ENCODE data around the gene PAXX. TPM values are rescaled to one million over a fixed set of nuclear protein-coding genes. Genes with fewer than 3 reads are reported as not detected.

Gene PAXX
- total RNA-seq, 1 experiment from 2014 or later, result 44.1 TPM

GRCh38 chr9:136997371-136997770, 5.1 kb downstream of the PAXX start:
- Mint-ChIP-seq H3K4me3 (no peak overlapping the region; the same call in 1 of the 2 replicates), H3K9me3 (no peaks in the 10 kb centered on the region), H3K27me3 (ENCODE audit: low read depth) (no peaks in the 10 kb centered on the region), H3K27ac (no peak overlapping the region), H3K4me1 (peaks cover 4% of the 10 kb centered on the region; the same call in 1 of the 2 replicates), H3K36me3 (no peaks in the 10 kb centered on the region)
- DNase-seq (ENCODE audit: low spot score), result no peak
- ChIA-PET CTCF (interaction anchor here (0.7 to 4.2 kb wide), 6 partner anchors 14 to 49 kb away, joined by 3 to 53 read pairs (median 16); partner anchors contain the start of genes ABCA2 and NPDC1), POLR2A (no interaction called here)
- no peak for ATAC-seq
- TF ChIP-seq TP53 (CRISPR knock-in tag; IDR thresholded peaks at IDR 0.05), result no peak
- no peak for TF ChIP-seq SMAD4 (CRISPR knock-in tag; IDR thresholded peaks at IDR 0.05)
- no peak for TF ChIP-seq SMAD3 (CRISPR knock-in tag; IDR thresholded peaks at IDR 0.05; ENCODE audit: borderline replicate concordance)
- no peak for TF ChIP-seq TCF7 (CRISPR knock-in tag; IDR thresholded peaks at IDR 0.05; ENCODE audit: low read depth)

- ATAC-seq (no peak), DNase-seq (ENCODE audit: low spot score) (no peak)
- Mint-ChIP-seq H3K27ac (no peak overlapping the region), H3K36me3 (no peaks in the 10 kb centered on the region), H3K27me3 (ENCODE audit: low read depth) (no peaks in the 10 kb centered on the region), H3K4me1 (peaks cover 4% of the 10 kb centered on the region; the same call in 1 of the 2 replicates), H3K9me3 (no peaks in the 10 kb centered on the region), H3K4me3 (no peak overlapping the region; the same call in 1 of the 2 replicates)
- ChIA-PET CTCF (interaction anchor here (0.7 to 2.8 kb wide), 2 partner anchors 20 to 50 kb away, joined by 3 to 18 read pairs; no protein-coding TSS in a partner anchor), POLR2A (no interaction called here)
- TF ChIP-seq ZNF671 (CRISPR knock-in tag; IDR thresholded peaks at IDR 0.05) (no peak), ZBTB21 (CRISPR knock-in tag; IDR thresholded peaks at IDR 0.05; ENCODE audit: borderline replicate concordance) (no peak), CDX4 (CRISPR knock-in tag; IDR thresholded peaks at IDR 0.05; ENCODE audit: borderline replicate concordance) (no peak), ZNF425 (CRISPR knock-in tag; conservative IDR thresholded peaks at IDR 0.05) (no peak), MLX (CRISPR knock-in tag; IDR thresholded peaks at IDR 0.05) (no peak), TEAD1 (CRISPR knock-in tag; IDR thresholded peaks at IDR 0.05) (no peak), ZBTB43 (CRISPR knock-in tag; IDR thresholded peaks at IDR 0.05) (no peak), TEAD4 (CRISPR knock-in tag; IDR thresholded peaks at IDR 0.05) (no peak)
Observed at GRCh38 chr9:136997830-136998234, 5.6 kb downstream of the PAXX start.

- ATAC-seq (no peak), DNase-seq (ENCODE audit: low spot score) (no peak)
- Mint-ChIP-seq H3K36me3 (peaks cover 6% of the 10 kb centered on the region; the same call in 1 of the 2 replicates), H3K4me1 (0 out of 2 replicates have a peak, but pooled peaks cover 4% of the 10 kb centered on the region), H3K9me3 (peaks cover 8% of the 10 kb centered on the region), H3K27me3 (ENCODE audit: low read depth) (peaks cover 6% of the 10 kb centered on the region; the same call in 1 of the 2 replicates), H3K4me3 (no peak overlapping the region), H3K27ac (no peak overlapping the region)
- ChIA-PET CTCF (interaction anchor here (0.9 to 3.2 kb wide), 8 partner anchors 8 to 158 kb away, joined by 3 to 20 read pairs (median 5); partner anchors contain the start of genes AJM1 and PAXX), POLR2A (interaction anchor here (0.6 to 1.8 kb wide), 2 partner anchors 8 to 9 kb away, joined by 3 to 4 read pairs; no protein-coding TSS in a partner anchor)
- no peak for TF ChIP-seq ZNF281 (CRISPR knock-in tag; IDR thresholded peaks at IDR 0.05)
- TF ChIP-seq MYBL2 (CRISPR knock-in tag; IDR thresholded peaks at IDR 0.05), result no peak
- TF ChIP-seq GABPB1 (CRISPR knock-in tag; IDR thresholded peaks at IDR 0.05), result no peak
- no peak for TF ChIP-seq ZNF138 (CRISPR knock-in tag; conservative IDR thresholded peaks at IDR 0.05)
- no peak for TF ChIP-seq PRRX2 (CRISPR knock-in tag; IDR thresholded peaks at IDR 0.05)
- TF ChIP-seq ZNF416 (CRISPR knock-in tag; IDR thresholded peaks at IDR 0.05), result no peak
- TF ChIP-seq CREM (CRISPR knock-in tag; IDR thresholded peaks at IDR 0.05), result no peak
- TF ChIP-seq ZNF423 (CRISPR knock-in tag; IDR thresholded peaks at IDR 0.05), result no peak
- no peak for TF ChIP-seq HMGA2 (CRISPR knock-in tag; IDR thresholded peaks at IDR 0.05)
- TF ChIP-seq ZBTB21 (CRISPR knock-in tag; IDR thresholded peaks at IDR 0.05; ENCODE audit: borderline replicate concordance), result no peak
- TF ChIP-seq ESRRA (CRISPR knock-in tag; IDR thresholded peaks at IDR 0.05; ENCODE audit: borderline replicate concordance), result no peak
Observed at GRCh38 chr9:137000177-137000930, 8.1 kb downstream of the PAXX start.

Measured in WTC11 (cell line).